KMS-11 (cell line): ENCODE measurements around the gene KRT28.

Experiments used
- H2AFZ ChIP-seq: fragments of 200-600 bp; sonication (generic); 2 replicates; pipeline ENCODE4 v1.6.1; 2016; ENCODE audit warnings: antibody characterized with exemption, mixed run types, low read depth
- H3K27ac ChIP-seq: fragments of 200-600 bp; sonication (generic); 2 replicates; pipeline ENCODE4 v1.6.1; 2016; ENCODE audit warnings: mild to moderate bottlenecking, mixed run types
- H3K27me3 ChIP-seq: fragments of 200-600 bp; sonication (generic); 2 replicates; pipeline ENCODE4 v1.6.1; 2017; ENCODE audit warnings: mild to moderate bottlenecking, low read depth, mixed run types, moderate library complexity; ENCODE audit not compliant: insufficient read depth
- H3K36me3 ChIP-seq: fragments of 200-600 bp; sonication (generic); 2 replicates; pipeline ENCODE4 v1.6.1; 2017; ENCODE audit warnings: mild to moderate bottlenecking, mixed run types; ENCODE audit not compliant: insufficient read depth
- H3K4me1 ChIP-seq: fragments of 200-600 bp; sonication (generic); 2 replicates; pipeline ENCODE4 v1.6.1; 2016; ENCODE audit warnings: mild to moderate bottlenecking, low read depth, mixed run types; ENCODE audit not compliant: poor library complexity, severe bottlenecking
- H3K4me2 ChIP-seq: fragments of 200-600 bp; sonication (generic); 2 replicates; pipeline ENCODE4 v1.7.0; 2016; ENCODE audit warnings: mild to moderate bottlenecking, mixed run types
- H3K4me3 ChIP-seq: fragments of 200-600 bp; sonication (generic); IDR thresholded peaks from 2 replicates; pipeline ENCODE4 v1.6.1; 2017; ENCODE audit warnings: low read depth, low read length, mixed read lengths; ENCODE audit not compliant: insufficient read depth
- H3K79me2 ChIP-seq: fragments of 200-600 bp; sonication (generic); 2 replicates; pipeline ENCODE4 v1.6.1; 2016; ENCODE audit warnings: low read depth, mixed run types; ENCODE audit not compliant: insufficient read depth
- H3K9ac ChIP-seq: fragments of 200-600 bp; sonication (generic); 2 replicates; pipeline ENCODE4 v1.6.1; 2016; ENCODE audit warnings: mild to moderate bottlenecking, mixed run types
- H4K20me1 ChIP-seq: fragments of 200-600 bp; sonication (generic); 2 replicates; pipeline ENCODE4 v1.6.1; 2016; ENCODE audit warnings: mild to moderate bottlenecking, mixed run types; ENCODE audit not compliant: insufficient read depth
- TF ChIP-seq, protein P1 (sequence below): fragments of 200-600 bp; sonication (generic); conservative IDR thresholded peaks from 2 replicates; pipeline ENCODE4 v1.6.1; 2017; ENCODE audit warnings: low read depth, mild to moderate bottlenecking, antibody characterized with exemption, low read length, moderate library complexity, mixed read lengths

KRT28 gene

DNA sequence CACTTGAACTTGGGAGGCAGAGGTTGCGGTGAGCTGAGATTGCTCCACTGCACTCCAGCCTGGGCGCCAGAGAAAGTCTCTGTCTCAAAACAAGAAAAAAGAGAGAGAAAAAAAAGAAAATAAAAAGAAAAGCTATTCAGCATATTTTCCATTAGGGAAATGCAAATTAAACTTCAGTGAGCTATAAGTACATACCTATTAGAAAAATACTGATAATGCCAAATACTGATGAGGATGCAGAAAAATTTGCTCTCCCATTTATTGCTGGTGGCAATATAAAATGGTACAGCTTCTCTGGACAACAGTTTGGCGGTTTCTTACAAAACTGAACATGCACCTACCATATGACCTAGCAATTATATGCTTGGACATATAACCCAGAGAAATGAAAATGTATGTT is 12.9 kb upstream of the KRT28 start:
- H3K27ac ChIP-seq, result no peak overlapping the region
- H3K79me2 ChIP-seq, result no peaks in the 10 kb centered on the region
- no peak overlapping the region for H3K9ac ChIP-seq
- H3K4me1 ChIP-seq, result peaks cover under 1% of the 10 kb centered on the region
- TF ChIP-seq, protein P1, sequence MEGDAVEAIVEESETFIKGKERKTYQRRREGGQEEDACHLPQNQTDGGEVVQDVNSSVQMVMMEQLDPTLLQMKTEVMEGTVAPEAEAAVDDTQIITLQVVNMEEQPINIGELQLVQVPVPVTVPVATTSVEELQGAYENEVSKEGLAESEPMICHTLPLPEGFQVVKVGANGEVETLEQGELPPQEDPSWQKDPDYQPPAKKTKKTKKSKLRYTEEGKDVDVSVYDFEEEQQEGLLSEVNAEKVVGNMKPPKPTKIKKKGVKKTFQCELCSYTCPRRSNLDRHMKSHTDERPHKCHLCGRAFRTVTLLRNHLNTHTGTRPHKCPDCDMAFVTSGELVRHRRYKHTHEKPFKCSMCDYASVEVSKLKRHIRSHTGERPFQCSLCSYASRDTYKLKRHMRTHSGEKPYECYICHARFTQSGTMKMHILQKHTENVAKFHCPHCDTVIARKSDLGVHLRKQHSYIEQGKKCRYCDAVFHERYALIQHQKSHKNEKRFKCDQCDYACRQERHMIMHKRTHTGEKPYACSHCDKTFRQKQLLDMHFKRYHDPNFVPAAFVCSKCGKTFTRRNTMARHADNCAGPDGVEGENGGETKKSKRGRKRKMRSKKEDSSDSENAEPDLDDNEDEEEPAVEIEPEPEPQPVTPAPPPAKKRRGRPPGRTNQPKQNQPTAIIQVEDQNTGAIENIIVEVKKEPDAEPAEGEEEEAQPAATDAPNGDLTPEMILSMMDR, result no peak
- no peaks in the 10 kb centered on the region for H3K27me3 ChIP-seq
- H3K4me2 ChIP-seq, result no peak overlapping the region
- no peaks in the 10 kb centered on the region for H4K20me1 ChIP-seq
- no peaks in the 10 kb centered on the region for H3K36me3 ChIP-seq
- no peak overlapping the region for H2AFZ ChIP-seq
- H3K4me3 ChIP-seq, result no peak overlapping the region

DNA sequence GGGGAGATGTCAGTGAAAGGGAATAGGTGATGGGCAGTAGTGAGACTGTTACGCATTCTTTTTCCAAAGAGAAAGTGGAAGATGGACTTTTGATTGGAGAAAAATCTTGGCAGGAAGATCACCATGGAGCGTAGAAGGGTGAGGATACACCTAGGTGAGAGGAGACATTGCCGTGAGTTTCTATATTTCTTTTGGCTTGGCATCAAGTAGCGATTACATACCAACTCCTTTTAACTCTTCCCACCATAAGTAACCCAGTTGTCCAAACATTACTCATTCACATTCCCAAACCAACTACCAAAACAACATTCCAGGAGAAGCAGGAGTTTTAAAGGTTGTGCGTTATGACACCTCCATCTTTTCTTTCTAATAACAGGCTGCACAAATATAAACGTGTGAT is 10.7 kb upstream of the KRT28 start:
- Histone ChIP-seq H3K4me2 (no peak overlapping the region), H3K27ac (no peak overlapping the region), H3K9ac (no peak overlapping the region)

DNA sequence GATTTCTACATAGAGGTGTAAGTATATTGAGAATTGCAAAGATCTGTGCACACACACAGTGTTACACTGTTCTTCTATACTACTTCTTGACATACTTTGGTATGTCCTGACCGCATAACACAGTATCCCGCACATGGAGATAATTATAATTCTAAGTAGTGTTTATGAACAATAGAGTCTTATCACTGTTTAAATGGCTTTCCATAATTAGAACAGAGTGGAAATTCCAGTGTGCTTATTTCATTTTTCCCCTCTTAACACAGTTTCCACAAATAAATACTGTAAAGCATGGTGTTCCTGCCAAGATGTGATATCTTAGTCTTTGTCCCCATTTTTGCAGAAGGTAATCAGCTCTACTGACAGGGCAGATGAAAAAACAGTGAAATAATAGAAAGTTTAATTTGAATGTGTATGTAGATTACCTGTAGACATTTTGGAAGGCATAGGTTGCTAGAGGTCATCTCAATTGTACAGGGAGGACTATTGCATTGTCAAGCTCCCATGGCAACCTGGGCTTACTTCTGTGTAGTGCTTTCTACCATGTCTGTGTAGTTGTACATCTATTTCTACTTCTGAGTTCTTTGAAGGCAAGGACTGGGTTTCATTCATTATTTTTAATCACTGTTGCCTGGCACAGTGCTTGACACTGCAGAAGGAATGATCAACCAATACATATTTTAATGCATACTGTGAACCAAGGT is 10.1 kb upstream of the KRT28 start:
- Histone ChIP-seq H3K36me3 (no peaks in the 10 kb centered on the region), H3K27me3 (no peaks in the 10 kb centered on the region), H3K4me1 (no peaks in the 10 kb centered on the region), H4K20me1 (no peaks in the 10 kb centered on the region), H3K27ac (no peak overlapping the region), H3K4me2 (no peak overlapping the region), H2AFZ (no peak overlapping the region), H3K9ac (no peak overlapping the region), H3K4me3 (no peak overlapping the region), H3K79me2 (no peaks in the 10 kb centered on the region)
- TF ChIP-seq, protein P1, result no peak

More for the DNA sequence above, 10.7 kb upstream of the KRT28 start:
- TF ChIP-seq, protein P1, result no peak
- no peaks in the 10 kb centered on the region for H3K79me2 ChIP-seq
- H3K36me3 ChIP-seq, result no peaks in the 10 kb centered on the region
- H3K27me3 ChIP-seq, result no peaks in the 10 kb centered on the region
- H3K4me1 ChIP-seq, result no peaks in the 10 kb centered on the region
- H4K20me1 ChIP-seq, result no peaks in the 10 kb centered on the region
- no peak overlapping the region for H3K4me3 ChIP-seq
- no peak overlapping the region for H2AFZ ChIP-seq

DNA sequence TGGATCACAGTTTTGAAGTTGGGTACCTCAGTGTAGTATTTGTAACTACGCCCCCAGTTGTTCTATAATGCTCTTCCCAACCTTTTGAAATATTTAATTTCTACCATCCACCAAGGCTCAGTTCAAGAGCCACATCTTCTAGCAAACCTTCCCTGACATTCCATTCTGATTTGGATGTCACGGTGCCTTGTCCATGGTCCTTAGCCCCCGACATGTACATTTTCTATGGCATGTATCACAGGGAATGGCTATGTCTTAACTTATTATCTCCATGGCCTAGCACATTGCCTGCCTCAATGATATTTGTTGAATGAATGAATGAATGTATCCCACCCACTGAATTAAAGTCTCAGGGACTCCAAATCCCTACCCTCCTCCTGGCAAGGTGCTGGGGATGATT is 6.4 kb upstream of the KRT28 start:
- H3K36me3 ChIP-seq, result no peaks in the 10 kb centered on the region
- H3K9ac ChIP-seq, result no peak overlapping the region
- H2AFZ ChIP-seq, result no peak overlapping the region
- TF ChIP-seq, protein P1, result no peak
- no peaks in the 10 kb centered on the region for H3K27me3 ChIP-seq
- H4K20me1 ChIP-seq, result no peaks in the 10 kb centered on the region
- no peak overlapping the region for H3K27ac ChIP-seq
- H3K79me2 ChIP-seq, result no peaks in the 10 kb centered on the region
- H3K4me3 ChIP-seq, result no peak overlapping the region
- H3K4me2 ChIP-seq, result no peak overlapping the region
- peaks cover 3% of the 10 kb centered on the region for H3K4me1 ChIP-seq
